Cortex of kidney (tissue), 1 donor: Measurements from ENCODE around the gene VAMP7.
"Not testable (repeated sequence)": the region's sequence is repeated elsewhere in the genome, so short reads cannot be mapped to it uniquely, and the experiment has no call there.

Experiments used
- DNase-seq: peaks from one replicate; lab custom pipeline; 2025; lab: John Stamatoyannopoulos, UW

Gene VAMP7

DNA sequence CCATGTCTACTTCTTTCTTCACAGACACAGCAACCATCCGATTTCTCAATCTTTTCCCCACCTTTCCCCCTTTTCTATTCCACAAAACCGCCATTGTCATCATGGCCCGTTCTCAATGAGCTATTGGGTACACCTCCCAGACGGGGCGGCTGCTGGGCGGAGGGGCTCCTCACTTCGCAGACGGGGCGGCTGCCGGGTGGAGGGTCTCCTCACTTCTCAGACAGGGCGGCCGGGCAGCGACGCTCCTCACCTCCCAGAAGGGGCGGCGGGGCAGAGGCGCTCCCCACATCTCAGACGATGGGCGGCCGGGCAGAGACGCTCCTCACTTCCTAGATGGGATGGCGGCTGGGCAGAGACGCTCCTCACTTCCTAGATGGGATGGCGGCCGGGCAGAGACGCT lies 26.5 kb downstream of the VAMP7 start:
- not testable (repeated sequence) for DNase-seq

DNA sequence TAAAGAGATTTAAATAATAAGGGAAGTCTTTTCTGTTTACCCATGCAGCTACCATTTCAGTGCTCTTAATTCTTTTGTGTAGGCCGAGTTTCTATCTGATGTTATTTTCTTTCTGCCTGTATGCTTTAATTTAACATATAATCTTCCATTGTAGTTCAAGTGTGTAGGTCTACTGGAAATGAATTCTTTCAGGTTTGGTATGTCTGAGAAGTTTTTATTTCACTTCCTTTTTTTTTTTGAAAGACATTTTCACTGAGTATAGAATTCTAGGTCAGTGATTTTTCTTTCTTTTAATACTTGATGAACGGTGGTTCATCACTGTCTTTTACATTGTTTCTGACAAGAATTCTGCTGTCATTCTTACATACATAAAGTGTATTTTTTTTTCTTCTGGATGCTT lies 42.1 kb downstream of the VAMP7 start:
- DNase-seq, result no peak

DNA sequence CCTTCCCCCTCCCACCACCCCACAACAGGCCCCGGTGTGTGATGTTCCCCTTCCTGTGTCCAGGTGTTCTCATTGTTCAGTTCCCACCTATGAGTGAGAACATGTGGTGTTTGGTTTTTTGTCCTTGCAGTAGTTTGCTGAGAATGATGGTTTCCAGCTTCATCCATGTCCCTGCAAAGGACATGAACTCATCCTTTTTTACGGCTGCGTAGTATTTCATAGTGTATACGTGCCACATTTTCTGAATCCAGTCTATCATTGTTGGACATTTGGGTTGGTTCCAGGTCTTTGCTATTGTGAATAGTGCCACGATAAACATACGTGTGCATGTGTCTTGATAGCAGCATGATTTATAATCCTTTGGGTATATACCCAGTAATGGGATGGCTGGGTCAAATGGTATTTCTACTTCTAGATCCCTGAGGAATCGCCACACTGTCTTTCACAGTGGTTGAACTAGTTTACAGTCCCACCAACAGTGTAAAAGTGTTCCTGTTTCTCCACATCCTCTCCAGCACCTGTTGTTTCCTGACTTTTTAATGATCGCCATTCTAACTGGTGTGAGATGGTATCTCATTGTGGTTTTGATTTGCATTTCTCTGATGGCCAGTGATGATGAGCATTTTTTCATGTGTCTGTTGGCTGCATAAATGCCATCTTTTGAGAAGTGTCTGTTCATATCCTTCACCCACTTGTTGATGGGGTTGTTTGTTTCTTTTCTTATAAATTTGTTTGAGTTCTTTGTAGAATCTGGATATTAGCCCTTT lies 49.9 kb downstream of the VAMP7 start:
- not testable (repeated sequence) for DNase-seq

DNA sequence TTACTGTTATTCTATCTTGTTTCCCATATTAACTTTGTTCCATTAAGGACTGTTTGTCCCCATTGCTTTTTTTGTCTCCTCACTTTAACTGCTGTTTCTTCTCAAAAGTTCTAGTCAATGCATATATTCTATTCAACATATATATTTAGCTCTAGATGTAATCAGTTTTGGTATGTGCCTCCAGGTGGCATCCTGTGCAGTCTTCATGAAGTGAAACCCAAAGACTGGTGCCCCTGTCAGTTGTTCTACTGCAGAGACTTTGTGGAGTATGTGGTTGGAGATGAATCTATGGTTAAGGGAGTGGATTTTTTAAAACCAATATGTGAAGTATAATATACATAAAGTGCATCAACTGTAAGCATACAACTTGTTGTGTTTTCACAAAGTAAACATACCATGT lies 57.0 kb downstream of the VAMP7 start:
- DNase-seq, result no peak

DNA sequence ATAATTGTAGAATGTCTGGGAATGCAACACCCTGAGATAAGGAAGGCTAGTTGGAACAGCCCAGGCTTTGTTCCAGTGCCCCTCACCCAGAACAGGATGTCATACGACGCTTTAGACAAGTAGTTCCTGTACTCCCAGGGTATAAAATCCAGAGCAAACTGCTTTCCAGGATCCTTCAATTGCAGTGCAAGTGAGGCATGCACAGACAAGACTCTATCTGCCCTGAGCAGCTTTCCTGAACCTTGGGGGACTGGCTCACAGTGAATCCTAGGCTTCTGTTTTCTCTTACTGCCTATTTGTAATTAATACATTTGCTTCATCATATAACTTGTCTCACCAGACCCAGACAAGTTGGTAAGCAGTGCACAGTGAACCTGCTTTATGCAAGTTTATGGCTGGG lies 68.0 kb downstream of the VAMP7 start:
- no peak for DNase-seq

DNA sequence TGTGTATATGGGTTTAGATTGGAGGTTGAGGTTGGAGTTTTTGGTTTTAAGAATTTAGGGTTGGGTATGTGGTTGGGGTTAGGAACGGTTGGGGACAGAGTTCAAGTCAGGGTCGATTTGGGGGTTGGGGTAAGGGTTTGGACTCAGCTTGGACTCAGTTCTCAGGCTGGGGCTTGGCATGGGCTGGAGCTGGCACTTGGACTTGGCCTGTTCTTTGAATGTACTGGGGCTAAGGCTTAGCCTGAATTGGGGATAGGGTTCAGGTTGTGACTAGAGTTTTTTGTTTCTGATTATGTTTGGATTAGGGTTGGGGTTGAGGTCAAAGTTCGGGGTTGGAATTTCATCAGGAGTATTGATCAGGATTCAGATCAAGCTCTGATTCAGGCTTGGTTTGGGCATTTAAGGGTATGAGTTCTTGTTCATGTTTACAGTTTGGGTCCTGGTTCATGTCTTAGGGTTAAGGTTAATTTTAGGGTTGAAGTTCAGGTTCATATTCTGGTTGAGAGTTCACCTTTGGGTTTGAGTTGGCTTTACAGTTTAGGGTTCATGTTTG lies 70.2 kb downstream of the VAMP7 start:
- no peak for DNase-seq

DNA sequence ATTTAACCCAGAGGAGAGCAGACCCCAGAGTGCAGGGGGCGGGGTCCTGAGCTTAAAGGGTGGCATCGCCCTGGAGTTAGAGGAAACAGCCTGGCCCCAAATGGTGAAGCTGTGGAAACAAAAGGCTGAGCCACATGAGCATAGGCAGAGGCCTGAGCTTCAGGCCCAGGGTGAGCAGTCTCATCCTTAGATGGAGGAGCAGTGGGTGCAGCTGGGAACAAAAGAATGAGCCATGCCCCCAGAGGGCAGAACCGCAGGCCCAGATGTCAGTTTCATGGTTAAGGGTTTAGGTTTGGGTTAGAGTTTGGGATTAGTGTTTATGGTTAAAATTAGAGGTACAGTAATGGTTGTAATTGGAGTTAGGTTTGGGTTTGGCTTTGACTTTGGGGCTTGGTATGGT lies 71.9 kb downstream of the VAMP7 start:
- no peak for DNase-seq

DNA sequence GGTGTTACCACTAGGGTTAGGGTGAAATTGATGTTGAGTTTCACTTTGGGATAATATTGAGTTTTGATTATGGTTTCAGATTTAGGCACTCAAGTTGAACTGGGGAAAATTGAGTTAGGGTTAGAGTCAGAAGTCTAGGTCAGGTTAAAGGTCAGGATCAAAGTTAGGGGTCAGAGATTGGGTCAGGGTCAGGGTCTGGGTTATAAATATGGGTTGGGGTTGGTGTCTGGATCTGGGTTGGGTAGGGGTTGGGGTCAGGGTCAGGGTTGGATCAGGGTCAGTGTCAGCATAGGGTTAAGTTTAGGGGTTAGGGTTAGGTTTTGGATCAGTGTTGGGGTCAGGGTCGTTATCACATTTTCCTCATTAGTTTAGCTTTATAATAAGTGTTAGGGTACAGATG lies 73.6 kb downstream of the VAMP7 start:
- no peak for DNase-seq

DNA sequence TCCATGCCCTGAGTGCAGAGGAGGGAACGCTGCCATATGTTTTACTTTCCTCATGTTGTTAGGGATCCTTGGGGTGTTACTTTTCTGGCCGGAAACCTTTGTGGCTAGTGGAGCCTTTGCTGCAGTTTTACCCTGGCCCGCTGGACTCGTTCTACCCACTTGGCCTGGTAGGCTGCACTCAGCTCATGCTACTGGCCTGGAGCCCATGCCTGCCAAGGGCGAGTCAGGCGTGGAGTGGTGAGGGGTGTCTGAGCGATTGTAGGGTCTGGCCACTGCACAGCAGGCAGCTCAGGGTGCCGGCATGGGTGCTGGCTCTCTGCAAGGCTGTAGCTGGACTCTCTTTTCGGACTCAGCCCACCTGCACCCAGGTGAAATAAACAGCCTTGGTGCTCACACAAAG lies 75.0 kb downstream of the VAMP7 start:
- DNase-seq, result no peak

DNA sequence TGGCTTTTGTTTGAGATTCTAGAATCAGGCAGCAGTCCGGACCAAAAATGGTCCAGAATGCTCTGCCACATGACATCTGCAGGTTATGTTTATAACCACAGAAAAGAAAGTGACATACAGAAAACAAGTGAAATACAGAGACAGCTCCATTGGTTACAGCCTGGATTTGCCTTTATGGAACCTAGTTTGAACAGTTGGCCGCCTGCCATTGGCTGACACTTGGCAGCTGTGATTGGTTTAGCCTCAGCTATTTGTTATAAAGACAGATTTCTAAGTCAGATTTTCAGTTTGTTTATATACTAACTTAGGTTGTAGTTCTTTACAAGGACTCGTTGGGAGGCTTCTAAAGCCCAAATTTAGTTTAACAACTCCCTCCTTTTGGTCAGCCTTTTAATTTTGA lies 75.5 kb downstream of the VAMP7 start:
- DNase-seq, result no peak

DNA sequence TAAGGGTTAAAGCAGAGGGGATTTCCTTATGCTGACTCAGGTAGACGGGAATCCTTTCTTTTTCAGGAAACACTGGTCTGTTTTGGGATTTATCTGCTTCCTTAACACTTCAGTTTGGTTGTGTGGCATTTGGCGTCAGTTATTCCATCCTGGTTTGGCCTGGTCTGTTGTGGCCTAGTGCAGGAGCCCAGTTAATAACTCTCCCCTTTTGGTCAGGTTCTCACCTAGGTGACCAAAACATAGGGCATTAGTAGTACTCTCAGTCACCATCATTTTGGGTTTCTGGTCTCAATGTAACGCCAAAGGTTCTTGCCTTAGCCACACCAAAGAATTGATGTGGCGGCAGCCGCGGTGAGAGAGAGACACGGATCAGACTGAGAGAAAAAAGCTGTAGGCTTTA lies 76.7 kb downstream of the VAMP7 start:
- no peak for DNase-seq

DNA sequence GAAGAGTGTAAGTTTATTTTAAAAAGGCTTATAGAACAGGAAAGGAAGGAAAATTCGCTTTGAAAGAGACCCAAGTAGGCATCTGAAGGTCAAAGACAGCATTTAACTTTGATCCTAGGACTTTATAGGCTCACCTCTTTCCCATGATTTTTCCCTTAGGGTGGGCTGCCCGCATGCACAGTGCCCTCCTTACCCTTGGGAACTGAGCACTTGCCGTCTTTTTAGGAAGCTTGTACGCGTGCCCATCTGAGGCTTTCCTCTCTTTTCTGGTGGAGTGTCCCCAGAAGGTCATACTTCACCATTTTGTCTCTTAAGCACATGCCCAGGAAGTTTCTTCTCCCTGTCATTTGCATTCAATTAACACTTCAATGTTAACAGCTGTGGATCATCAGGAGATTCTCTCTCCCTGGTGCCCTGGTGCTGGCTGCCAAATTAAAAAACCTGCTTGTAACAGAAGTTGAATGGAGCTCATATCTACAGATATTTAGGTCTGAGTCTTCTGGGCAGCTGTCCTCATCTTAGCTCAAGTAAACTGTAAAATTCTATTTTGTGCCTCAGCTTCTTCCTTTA lies 78.0 kb downstream of the VAMP7 start:
- no peak for DNase-seq

DNA sequence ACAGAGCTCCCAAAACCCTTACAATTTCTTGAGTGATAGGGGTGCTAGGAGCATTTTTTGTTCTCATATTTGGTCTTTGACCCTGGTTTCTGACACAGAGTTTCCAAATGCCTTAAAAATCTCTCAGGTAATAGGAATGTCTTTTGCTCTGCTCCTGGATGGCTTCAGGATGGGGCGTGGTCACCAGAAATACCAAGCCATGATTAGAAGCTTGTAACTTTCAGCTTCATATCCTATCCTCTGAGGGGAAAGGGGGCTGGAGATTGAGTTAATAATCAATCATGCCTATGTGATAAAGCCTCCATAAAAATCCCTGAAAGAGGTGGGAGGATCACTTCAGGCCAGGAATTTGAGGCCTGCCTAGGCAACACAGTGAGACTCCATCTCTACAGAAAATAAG lies 81.8 kb downstream of the VAMP7 start:
- no peak for DNase-seq

DNA sequence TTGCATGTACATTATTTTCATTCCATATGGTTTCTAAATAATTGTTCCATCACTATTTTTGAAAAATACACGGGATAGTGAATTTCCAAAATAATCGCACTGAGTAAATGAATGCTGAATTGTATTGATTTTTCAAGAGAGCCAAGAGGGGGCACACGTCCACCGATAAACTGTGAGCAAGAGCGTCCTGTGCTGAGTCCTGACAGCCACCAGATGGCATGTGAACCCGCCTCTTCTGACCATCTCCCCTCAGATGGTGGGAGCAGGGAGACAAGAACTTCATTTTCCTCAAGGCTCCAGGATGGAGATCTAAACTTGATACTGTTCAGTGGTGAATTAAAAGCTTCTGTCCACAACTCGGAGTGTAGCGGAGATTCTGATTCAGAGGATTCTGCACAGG lies 85.7 kb downstream of the VAMP7 start:
- DNase-seq, result no peak

DNA sequence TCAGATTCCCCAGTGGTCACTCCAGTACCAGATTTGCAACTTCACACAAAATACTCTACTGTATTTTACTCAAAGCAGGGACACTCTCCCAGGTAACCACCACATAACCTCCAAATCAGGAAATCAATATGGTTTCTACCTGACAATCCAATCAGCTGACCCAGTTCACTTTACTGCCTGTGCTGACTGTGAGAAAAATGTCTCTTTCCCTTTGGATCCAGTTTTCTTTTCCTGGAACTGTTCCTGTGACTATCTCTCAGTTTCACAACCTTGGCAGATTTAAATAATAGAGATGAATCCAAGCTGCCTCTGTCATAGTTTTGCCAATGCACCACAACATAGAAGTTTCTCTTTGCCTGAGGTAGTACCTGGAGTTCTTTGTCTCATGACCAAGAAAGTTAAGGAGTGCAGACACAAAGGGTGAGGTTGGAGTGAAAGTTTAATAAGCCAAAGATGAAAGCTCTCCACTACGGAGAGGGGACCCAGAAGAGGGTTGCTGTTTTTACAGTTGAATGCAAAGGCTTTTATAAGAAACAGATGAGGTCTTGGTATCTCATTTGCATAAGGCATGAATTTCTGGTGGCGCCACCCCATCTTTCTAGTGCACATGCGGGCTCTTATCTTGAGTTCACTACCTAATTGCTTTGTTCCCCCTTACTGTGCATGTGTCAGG lies 86.6 kb downstream of the VAMP7 start:
- DNase-seq, result no peak

DNA sequence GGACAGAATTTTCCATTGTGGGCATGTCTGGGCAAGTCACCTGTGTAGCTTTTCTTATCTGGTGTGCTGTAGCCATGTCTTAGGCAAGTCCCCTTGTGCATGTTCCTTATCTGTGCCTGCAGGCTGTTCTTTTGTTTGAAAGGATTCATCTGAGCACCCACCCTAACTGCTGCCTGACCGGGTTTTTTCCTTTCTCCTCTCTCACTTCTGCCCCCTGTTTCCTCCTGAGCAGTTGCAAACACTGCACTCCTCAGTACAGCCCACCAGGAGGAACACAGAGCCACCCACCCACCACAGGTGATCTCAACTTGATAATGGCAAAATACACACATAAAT lies 87.1 kb downstream of the VAMP7 start:
- DNase-seq, result no peak

DNA sequence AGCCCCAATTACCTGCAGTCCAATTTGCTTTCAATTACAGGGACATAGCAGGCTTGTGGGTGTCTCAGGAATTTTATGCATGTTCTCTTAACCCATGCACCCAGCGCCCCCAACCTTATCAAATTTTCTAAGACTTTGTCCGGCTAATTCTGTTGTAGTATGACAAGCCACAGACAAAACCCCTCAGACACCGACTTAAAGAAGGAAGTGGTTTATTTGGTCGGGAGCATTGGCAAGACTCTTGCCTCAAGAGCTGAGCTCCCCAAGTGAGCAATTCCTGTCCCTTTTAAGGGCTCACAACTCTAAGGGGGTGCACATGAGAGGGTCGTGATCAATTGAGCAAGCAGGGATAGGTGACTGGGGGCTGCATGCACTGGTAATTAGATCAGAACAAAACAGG lies 87.6 kb downstream of the VAMP7 start:
- no peak for DNase-seq

DNA sequence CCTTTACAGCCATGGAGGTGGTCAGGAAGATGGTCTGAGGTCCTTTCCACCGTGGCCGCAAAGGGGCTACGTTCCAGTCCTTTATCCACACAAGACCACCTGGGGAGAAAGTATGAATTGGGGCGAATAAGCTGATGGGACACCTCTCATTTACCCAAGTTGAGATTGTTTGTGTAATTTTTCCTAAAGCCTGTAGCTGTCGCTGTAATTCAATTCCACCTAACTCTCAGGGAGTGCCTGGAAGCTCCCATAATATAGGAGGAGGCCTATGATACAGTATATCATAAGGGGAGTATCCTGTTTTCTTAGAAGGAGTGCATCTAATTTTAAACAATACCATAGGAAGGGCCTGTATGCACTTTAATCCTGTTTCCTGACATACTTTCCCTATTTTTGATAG lies 90.5 kb downstream of the VAMP7 start:
- DNase-seq, result not testable (repeated sequence)

DNA sequence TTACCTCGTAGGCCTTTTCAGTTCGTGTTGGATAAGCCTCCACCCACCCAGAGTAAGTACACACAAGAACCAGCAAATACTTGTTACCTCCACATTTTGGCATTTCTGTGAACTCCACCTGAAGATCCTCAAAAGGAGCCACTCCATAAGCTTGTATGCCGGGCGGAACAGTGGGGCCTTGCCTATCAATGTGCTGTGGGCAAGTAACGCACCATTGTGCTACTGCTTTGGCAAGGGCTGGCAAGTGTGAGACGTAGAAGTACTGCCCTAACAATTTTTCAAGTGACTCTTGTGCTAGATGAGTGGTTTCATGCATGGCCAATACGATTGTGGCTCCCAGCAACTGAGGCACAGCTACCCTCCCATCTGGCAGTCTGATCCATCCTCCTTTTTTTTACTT lies 91.1 kb downstream of the VAMP7 start:
- not testable (repeated sequence) for DNase-seq

DNA sequence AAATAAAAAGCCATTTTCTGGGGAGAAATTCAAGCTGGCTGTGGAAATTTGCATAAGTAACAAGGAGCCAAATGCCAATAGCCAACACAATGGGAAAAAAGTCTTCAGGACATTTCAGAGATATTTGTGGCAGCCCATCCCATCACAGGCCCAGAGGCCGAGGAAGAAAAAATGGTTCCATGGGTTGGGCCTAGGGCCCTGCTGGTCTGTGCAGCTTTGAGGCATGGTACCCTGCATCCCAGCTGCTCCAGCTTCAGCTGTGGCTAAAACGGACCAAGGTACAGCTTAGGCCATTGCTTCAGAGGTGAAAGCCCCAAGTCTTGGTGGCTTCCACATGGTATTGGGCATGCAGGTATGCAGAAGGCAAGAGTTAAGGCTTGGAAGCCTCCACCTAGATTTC lies 102.2 kb downstream of the VAMP7 start:
- DNase-seq, result no peak

DNA sequence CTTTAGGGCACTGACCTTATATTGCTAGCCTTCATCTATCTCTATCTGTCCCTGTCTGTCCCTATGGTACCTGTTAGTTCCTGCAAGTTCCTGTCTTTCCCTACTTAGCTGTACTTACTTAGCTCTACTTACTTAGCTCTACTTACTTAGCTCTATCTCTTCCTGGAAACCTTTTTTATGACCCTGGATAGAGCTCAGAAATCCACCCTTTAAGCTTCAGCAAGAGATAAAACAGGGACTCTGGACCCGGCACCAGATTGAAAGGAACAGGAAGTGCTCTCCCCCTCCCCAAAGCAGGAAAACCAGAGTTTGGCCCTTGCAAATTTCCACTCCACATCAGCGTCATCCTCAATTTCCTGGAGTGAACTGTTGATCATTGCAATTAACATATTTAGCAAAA lies 104.1 kb downstream of the VAMP7 start:
- no peak for DNase-seq

DNA sequence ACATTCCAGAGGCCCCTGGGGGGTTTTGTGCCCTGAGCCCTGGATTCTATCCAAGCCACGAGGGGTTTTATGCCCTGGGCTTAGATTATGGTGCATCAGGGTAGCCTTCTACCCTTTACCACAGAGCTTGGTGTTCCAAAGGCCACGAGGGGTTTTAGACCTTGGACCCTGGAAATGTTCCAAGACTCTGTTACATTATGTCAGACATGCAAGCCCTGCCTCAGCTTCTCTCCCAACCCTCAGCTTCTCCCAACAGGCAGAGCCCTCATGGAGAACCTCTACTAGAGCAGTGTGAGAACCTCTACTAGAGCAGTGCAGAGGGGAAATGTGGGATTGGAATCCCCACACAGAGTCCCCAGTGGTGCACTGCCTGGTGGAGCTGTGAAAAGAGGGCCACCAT lies 105.8 kb downstream of the VAMP7 start:
- not testable (repeated sequence) for DNase-seq

DNA sequence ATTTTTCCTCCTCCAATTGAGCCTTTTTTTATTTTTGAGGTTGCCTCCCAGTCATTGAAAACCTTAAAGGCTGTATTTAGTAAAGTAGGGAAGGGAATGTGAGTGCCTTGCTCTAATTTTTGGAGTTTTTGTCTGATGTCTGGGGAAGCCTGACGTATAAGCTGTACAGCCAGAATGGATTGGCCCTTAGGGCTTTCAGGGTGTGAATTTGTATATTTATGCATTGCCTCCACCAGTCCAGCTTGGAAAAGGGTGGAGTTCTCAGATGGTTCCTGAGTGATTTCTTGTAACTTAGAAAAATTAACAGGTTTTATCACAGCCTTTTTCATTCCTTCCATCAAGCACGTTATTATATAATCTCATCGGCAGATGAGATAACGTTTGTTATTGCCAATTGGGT lies 107.7 kb downstream of the VAMP7 start:
- DNase-seq, result no peak
